Measurements from ENCODE around the gene COQ5.

Gene COQ5

GRCh38 chr12:120480211-120480610 is 48.7 kb downstream of the COQ5 start:
- DNase-seq: no peak

- DNase-seq: no peak
Observed at GRCh38 chr12:120479458-120479857, 49.5 kb downstream of the COQ5 start.

GRCh38 chr12:120475643-120476042 is 53.3 kb downstream of the COQ5 start:
- no peak for DNase-seq

- DNase-seq: no peak
Observed at GRCh38 chr12:120474616-120474960, 54.4 kb downstream of the COQ5 start.

DNA sequence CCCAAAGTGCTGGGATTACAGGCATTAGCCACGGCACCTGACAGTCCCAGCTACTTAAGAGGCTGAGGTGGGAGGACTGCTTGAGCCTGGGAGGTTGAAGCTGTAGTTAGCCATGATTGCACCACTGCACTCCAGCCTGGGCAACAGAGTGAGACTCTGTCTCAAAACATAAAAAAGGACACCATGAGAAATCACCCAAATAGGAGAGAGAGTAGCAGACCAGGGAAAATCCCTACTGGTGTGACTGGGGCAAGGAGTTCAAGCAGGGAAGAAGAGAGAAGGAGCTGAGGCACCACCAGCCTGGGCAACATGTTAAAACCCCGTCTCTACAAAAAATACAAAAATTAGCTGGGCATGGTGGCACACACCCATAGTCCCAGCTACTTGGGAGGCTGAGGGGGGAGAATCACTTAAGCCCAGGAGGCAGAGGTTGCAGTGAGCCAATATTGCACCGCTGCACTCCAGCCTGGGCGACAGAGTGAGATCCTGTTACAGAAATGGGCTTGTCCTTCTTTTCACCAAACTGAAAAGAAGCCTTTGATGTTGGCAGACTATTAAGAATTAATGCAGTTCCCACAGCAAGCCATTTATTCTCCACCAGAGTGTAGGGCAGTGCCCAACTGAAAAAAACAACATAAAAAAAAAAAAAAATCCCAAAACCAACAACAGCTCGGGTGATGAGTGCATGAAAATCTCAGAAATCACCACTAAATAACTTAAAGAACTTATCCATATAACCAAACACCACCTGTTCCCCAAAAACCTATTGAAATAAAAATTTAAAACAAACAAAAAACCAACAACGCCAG is 54.9 kb downstream of the COQ5 start:
- DNase-seq: no peak

GRCh38 chr12:120472521-120472920 is 56.4 kb downstream of the COQ5 start:
- no peak for DNase-seq

GRCh38 chr12:120470150-120470784 is 58.7 kb downstream of the COQ5 start:
- peak; percentile 21 for DNase-seq

GRCh38 chr12:120469450-120470149 is 59.4 kb downstream of the COQ5 start, which contains the start of gene SRSF9:
Gene SRSF9, minus strand, starts transcription at chr12:120469748. Its CDS starts 139 bp downstream, at chr12:120469609.
- DNase-seq: peak; percentile 97

DNA sequence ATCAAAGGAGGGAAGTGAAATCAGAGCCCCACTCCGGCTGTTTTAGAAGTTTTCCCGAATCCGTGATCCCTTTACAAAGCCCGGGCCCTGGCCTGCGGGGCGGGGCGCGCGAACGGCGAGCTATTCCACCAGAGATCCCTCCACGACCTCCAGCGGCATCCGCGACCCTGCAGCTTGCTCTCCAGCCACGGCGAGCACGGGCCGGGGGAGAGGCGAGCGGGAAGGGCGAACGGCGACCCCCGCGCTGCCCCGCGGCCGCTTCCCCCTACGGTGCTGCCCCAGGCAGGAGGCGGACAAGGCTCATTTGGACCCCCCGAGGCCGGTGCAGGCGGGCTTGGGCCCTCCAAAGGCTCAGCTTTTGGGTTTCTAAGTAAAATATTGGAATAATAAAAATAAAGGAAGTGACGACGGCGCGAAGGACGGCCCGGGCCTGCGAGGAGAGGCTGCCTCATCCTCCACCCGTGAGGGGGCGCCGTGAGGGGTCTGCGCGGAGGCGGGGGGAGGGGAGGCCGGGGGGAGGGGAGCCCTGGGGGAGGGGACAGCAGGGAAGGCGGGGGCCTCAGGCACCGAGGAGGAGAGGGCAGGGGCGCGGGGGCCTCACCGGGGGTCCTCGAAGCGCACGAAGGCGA is 60.0 kb downstream of the COQ5 start:
- DNase-seq: no peak

DNA sequence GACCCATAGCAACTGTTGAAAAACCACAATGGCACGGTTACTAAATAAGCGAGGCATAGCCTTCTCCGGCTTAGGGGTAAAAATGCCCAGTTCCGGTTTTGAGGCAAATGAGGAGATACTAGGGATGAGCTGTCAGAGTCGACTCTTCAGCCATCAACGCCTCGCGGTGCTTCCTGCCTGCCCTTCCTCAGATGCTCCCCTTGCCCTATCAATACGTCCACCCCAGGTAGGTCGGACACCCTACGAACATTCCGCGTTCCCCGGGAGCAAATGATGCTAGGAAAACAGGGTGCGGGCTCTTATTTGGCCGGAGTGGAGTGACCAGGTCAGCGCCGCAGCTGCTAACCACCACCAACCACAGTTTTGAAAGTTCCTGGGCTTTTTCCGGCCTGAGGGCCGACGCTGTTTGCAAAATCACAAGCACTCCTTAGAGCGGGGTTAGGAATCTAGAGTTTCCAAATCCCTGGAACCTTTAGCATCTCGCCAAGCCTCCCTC is 60.6 kb downstream of the COQ5 start:
- peak; percentile 17 for DNase-seq

DNA sequence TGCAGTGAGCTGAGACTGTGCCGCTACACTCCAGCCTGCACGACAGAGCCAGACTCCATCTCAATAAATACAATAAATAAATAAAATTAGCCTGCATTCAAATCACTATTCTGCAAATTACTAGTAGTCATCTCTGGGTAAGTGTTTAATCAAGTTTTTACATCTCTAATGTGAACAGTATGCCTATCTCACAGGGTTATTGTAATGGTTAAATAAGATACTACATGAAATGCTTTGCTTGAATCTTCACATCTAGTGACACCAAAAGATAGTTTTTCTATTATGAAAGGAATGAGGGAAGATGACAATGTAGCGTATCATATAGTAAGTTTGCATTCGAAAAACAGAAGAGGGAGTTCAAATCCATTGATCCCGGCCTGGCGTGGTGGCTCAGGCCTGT is 61.5 kb downstream of the COQ5 start:
- no peak for DNase-seq

GRCh38 chr12:120466560-120467315 is 62.2 kb downstream of the COQ5 start:
- no peak for DNase-seq

DNA sequence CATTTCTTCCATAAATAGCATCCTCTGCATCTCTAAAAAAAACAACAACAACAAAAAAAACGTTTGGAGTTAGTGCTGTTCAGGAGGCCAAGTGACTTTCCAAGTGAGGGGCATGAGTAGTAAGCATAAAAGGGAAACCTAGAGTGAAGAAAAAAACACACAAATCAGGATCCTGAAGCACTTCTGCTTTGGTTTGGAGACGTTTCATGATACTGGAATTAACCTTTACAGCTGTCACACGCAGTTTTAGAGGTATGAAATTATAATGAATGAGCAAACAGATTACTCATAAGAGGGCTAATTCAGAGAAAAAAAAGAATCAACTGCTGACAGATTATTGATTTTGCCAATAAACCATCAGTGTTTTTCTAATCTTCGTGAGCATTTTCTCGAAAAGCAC is 63.2 kb downstream of the COQ5 start:
- DNase-seq: no peak

DNA sequence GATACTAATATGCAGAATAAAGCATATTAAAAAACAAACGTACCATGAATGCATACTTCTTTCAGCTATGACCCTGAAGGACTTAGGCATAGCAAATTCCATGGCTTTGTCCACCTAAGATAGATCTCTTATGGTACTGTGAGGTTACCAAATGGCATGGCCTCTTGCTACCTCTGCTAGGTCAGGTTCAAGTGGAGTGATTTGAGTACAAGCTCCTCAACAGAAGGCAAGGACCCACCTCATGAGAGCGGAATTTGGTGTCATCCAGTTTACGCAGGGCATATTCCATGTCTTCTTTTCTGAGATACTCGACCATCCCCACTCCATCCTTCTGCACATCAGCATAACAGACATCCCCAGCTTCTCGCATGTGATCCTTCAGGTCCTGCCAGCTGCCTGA is 65.2 kb downstream of the COQ5 start:
- no peak for DNase-seq

GRCh38 chr12:120462099-120462640 is 66.8 kb downstream of the COQ5 start:
- no peak for DNase-seq

GRCh38 chr12:120460157-120460556 is 68.8 kb downstream of the COQ5 start:
- DNase-seq: no peak

- no peak for DNase-seq
Observed at GRCh38 chr12:120457133-120457532, 71.8 kb downstream of the COQ5 start.

DNA sequence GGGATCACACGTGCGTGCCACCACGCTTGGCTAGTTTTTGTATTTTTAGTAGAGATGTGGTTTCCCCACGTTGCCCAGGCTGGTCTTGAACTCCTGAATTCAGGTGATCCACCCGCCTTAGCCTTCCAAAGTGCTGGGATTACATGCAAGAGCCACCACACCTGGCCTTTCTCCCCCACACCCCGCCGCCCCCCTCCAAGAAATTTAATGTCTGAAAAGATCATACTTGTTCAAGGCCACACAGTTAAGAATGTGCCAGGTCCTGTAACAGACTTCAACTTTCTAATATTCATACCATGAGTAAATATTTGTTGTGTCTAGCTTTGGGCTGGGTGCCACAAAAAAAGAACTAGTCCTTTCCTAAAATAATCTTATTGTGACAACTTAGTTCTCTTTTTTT is 73.7 kb downstream of the COQ5 start:
- DNase-seq: no peak

GRCh38 chr12:120453977-120454376 is 75.0 kb downstream of the COQ5 start:
- DNase-seq: peak; percentile 45
